Measurements from ENCODE around the gene FAM120A.

FAM120A gene

DNA sequence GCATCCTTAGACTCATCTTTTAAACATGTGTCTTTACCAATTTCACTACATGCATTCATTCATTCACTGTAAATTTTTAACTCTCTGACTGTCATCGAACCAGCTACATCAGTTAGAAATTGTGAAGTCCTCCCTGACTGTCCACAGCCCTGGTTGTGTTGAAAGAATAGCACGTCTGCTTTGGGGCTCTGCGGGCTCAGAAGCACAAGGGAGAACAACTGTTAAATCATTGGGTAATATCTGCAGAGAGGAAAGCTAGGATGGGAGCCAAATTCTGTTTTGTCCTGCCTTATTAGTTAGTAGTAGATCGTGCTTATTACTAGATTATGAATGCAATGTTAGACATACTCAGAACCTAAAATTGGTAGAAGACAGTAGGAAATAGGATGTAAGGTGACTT is 28.2 kb downstream of the FAM120A start:
- Histone ChIP-seq H3F3A (ENCODE audit: low read depth) (no peaks in the 10 kb centered on the region), H3K27me3 (ENCODE audit: insufficient read depth, low read length, poor library complexity, severe bottlenecking) (no peaks in the 10 kb centered on the region), H3K9ac (ENCODE audit: low read depth, low read length, poor library complexity, severe bottlenecking) (no peak overlapping the region), H4K20me1 (ENCODE audit: insufficient read depth, low read length, poor library complexity, severe bottlenecking) (peaks cover 23% of the 10 kb centered on the region), H2AFZ (ENCODE audit: low read length) (no peak overlapping the region), H3K4me1 (ENCODE audit: insufficient read depth, low read length, poor library complexity, severe bottlenecking) (no peaks in the 10 kb centered on the region), H3K9me2 (replicated peaks; ENCODE audit: low read depth, low read length) (no peaks in the 10 kb centered on the region), H3K36me3 (ENCODE audit: insufficient read depth, low read length) (peaks cover 79% of the 10 kb centered on the region), H3K9me3 (ENCODE audit: insufficient read depth, low read depth, low read length) (no peaks in the 10 kb centered on the region), H3K4me3 (ENCODE audit: low read length, poor library complexity, severe bottlenecking) (no peak overlapping the region), H3K4me2 (ENCODE audit: low read depth, low read length, poor library complexity, severe bottlenecking) (no peak overlapping the region), H3K79me2 (ENCODE audit: insufficient read depth, low read length) (peaks cover 70% of the 10 kb centered on the region; the same call in 1 of the 2 replicates)
- TF ChIP-seq, protein P1, sequence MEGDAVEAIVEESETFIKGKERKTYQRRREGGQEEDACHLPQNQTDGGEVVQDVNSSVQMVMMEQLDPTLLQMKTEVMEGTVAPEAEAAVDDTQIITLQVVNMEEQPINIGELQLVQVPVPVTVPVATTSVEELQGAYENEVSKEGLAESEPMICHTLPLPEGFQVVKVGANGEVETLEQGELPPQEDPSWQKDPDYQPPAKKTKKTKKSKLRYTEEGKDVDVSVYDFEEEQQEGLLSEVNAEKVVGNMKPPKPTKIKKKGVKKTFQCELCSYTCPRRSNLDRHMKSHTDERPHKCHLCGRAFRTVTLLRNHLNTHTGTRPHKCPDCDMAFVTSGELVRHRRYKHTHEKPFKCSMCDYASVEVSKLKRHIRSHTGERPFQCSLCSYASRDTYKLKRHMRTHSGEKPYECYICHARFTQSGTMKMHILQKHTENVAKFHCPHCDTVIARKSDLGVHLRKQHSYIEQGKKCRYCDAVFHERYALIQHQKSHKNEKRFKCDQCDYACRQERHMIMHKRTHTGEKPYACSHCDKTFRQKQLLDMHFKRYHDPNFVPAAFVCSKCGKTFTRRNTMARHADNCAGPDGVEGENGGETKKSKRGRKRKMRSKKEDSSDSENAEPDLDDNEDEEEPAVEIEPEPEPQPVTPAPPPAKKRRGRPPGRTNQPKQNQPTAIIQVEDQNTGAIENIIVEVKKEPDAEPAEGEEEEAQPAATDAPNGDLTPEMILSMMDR (conservative IDR thresholded peaks at IDR 0.05; ENCODE audit: low read length) = no peak
- TF ChIP-seq EZH2phosphoT487 (IDR thresholded peaks at IDR 0.05; ENCODE audit: borderline replicate concordance) = no peak

DNA sequence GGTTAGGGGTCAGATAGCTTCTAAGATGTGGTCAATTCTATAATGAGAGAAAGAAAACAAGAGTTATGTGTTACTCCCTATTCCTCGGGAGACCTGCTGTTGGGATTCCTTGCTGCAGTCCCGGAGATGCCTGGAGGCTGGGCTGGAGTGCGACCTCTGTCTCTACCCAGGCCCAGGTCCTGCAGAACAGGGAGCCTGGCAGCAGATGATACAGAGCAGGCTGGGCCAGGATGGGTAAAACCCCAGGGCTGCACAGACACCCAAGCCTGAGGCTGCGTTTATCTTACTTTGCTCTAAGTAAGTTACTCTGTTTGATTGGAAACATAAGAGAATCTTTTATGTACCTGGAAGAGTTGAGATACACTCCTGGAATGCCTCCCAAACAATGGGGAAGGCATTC is 28.8 kb downstream of the FAM120A start:
- Histone ChIP-seq H4K20me1 (ENCODE audit: insufficient read depth, low read length, poor library complexity, severe bottlenecking) (peaks cover 23% of the 10 kb centered on the region), H3K27me3 (ENCODE audit: insufficient read depth, low read length, poor library complexity, severe bottlenecking) (no peaks in the 10 kb centered on the region), H3K4me2 (ENCODE audit: low read depth, low read length, poor library complexity, severe bottlenecking) (no peak overlapping the region), H3F3A (ENCODE audit: low read depth) (no peaks in the 10 kb centered on the region), H3K9me3 (ENCODE audit: insufficient read depth, low read depth, low read length) (no peaks in the 10 kb centered on the region), H3K79me2 (ENCODE audit: insufficient read depth, low read length) (peaks cover 65% of the 10 kb centered on the region; the same call in 1 of the 2 replicates), H3K4me1 (ENCODE audit: insufficient read depth, low read length, poor library complexity, severe bottlenecking) (no peaks in the 10 kb centered on the region), H3K9ac (ENCODE audit: low read depth, low read length, poor library complexity, severe bottlenecking) (no peak overlapping the region), H2AFZ (ENCODE audit: low read length) (no peak overlapping the region), H3K36me3 (ENCODE audit: insufficient read depth, low read length) (peaks cover 79% of the 10 kb centered on the region), H3K9me2 (replicated peaks; ENCODE audit: low read depth, low read length) (no peaks in the 10 kb centered on the region), H3K4me3 (ENCODE audit: low read length, poor library complexity, severe bottlenecking) (no peak overlapping the region)
- no peak for TF ChIP-seq EZH2phosphoT487 (IDR thresholded peaks at IDR 0.05; ENCODE audit: borderline replicate concordance)
- TF ChIP-seq, protein P1 (conservative IDR thresholded peaks at IDR 0.05; ENCODE audit: low read length) = no peak

DNA sequence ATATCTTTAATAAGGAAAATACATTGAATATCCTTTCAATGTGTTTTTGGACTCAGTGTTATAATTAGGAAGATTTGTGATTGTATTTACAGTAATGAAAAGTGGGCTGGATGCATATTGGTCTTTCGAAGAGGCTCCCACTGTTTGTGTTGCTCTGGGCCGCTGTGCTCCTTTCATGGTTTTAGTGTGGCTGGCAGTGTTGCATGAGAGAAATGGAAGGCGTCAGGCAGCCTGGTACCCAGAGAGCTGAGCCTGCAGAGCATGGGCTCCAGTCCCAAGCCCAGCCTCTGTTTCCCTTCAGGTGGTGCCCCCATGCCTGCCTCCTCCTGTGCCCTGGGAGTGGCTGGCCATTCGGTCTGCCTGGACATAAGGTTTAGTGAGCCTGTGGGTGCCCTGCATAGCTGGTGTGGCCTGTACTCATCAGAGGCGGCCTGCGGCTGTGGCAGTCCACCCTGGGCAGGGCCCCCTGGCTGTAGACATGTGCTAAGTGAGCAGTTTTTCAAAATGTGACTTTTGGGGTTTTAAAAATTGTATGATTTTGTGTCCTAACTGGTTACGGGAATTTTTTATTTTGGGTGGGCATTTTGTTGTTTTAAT is 29.3 kb downstream of the FAM120A start:
- Histone ChIP-seq H4K20me1 (ENCODE audit: insufficient read depth, low read length, poor library complexity, severe bottlenecking) (peaks cover 22% of the 10 kb centered on the region), H3K27me3 (ENCODE audit: insufficient read depth, low read length, poor library complexity, severe bottlenecking) (no peaks in the 10 kb centered on the region), H3K9ac (ENCODE audit: low read depth, low read length, poor library complexity, severe bottlenecking) (no peak overlapping the region), H3K4me1 (ENCODE audit: insufficient read depth, low read length, poor library complexity, severe bottlenecking) (no peaks in the 10 kb centered on the region), H3K4me2 (ENCODE audit: low read depth, low read length, poor library complexity, severe bottlenecking) (no peak overlapping the region), H3F3A (ENCODE audit: low read depth) (no peaks in the 10 kb centered on the region), H3K9me2 (replicated peaks; ENCODE audit: low read depth, low read length) (no peaks in the 10 kb centered on the region), H3K9me3 (ENCODE audit: insufficient read depth, low read depth, low read length) (no peaks in the 10 kb centered on the region), H3K4me3 (ENCODE audit: low read length, poor library complexity, severe bottlenecking) (no peak overlapping the region), H3K79me2 (ENCODE audit: insufficient read depth, low read length) (peaks cover 66% of the 10 kb centered on the region; the same call in 1 of the 2 replicates), H2AFZ (ENCODE audit: low read length) (no peak overlapping the region), H3K36me3 (ENCODE audit: insufficient read depth, low read length) (peaks cover 79% of the 10 kb centered on the region)
- TF ChIP-seq, protein P1 (conservative IDR thresholded peaks at IDR 0.05; ENCODE audit: low read length) = no peak; the same call in 1 of the 2 replicates
- no peak for TF ChIP-seq EZH2phosphoT487 (IDR thresholded peaks at IDR 0.05; ENCODE audit: borderline replicate concordance)
